HL-60 (cell line): ENCODE results near the gene MAP1LC3A.

Source experiments
- DNase-seq, 2 experiments: peaks; one replicate each; pipeline ENCODE4 v3.0.0-alpha.2; 2010 to 2020; ENCODE audit warnings: low read depth in 1 of 2, low spot score in 1 of 2
- H3K27ac ChIP-seq: fragments of 250-450 bp; sonication (Bioruptor Pico); replicated peaks from 2 replicates; pipeline ENCODE4 v1.5.1; 2020; ENCODE audit warnings: mild to moderate bottlenecking, moderate library complexity
- H3K27me3 ChIP-seq: fragments of 250-450 bp; sonication (Bioruptor Pico); 2 replicates; pipeline ENCODE4 v1.5.1; 2021; ENCODE audit warnings: mild to moderate bottlenecking, moderate library complexity; ENCODE audit not compliant: insufficient read depth, poor library complexity, severe bottlenecking
- H3K4me3 ChIP-seq: replicated peaks from 2 replicates; pipeline ENCODE4 v1.5.1; 2011; ENCODE audit warnings: mild to moderate bottlenecking, control low read depth, low read length; ENCODE audit not compliant: insufficient read depth
- GABPA ChIP-seq: IDR thresholded peaks from 2 replicates; pipeline ENCODE4 v1.6.1; 2012; ENCODE audit warnings: low read depth
- POLR2AphosphoS5 ChIP-seq: IDR thresholded peaks from 2 replicates; pipeline ENCODE4 v1.6.1; 2012; ENCODE audit warnings: low read depth
- SPI1 ChIP-seq: IDR thresholded peaks from 2 replicates; pipeline ENCODE4 v1.6.1; 2012; ENCODE audit warnings: low read depth, mild to moderate bottlenecking, borderline replicate concordance
- TF ChIP-seq, protein P1 (sequence below): IDR thresholded peaks from 2 replicates; pipeline ENCODE4 v1.6.1; 2012; ENCODE audit warnings: low read depth; ENCODE audit not compliant: insufficient replicate concordance
- TF ChIP-seq, protein P2 (sequence below): IDR thresholded peaks from one replicate; pipeline ENCODE4 v1.5.1; 2011; ENCODE audit warnings: low read length, control low read depth, inconsistent platforms; ENCODE audit not compliant: insufficient read depth

MAP1LC3A gene

GRCh38 chr20:34581341-34582184, 23.0 kb downstream of the MAP1LC3A start:
- no peak for DNase-seq
- no peak overlapping the region for H3K4me3 ChIP-seq
- no peaks in the 10 kb centered on the region for H3K27me3 ChIP-seq
- TF ChIP-seq, protein P1, sequence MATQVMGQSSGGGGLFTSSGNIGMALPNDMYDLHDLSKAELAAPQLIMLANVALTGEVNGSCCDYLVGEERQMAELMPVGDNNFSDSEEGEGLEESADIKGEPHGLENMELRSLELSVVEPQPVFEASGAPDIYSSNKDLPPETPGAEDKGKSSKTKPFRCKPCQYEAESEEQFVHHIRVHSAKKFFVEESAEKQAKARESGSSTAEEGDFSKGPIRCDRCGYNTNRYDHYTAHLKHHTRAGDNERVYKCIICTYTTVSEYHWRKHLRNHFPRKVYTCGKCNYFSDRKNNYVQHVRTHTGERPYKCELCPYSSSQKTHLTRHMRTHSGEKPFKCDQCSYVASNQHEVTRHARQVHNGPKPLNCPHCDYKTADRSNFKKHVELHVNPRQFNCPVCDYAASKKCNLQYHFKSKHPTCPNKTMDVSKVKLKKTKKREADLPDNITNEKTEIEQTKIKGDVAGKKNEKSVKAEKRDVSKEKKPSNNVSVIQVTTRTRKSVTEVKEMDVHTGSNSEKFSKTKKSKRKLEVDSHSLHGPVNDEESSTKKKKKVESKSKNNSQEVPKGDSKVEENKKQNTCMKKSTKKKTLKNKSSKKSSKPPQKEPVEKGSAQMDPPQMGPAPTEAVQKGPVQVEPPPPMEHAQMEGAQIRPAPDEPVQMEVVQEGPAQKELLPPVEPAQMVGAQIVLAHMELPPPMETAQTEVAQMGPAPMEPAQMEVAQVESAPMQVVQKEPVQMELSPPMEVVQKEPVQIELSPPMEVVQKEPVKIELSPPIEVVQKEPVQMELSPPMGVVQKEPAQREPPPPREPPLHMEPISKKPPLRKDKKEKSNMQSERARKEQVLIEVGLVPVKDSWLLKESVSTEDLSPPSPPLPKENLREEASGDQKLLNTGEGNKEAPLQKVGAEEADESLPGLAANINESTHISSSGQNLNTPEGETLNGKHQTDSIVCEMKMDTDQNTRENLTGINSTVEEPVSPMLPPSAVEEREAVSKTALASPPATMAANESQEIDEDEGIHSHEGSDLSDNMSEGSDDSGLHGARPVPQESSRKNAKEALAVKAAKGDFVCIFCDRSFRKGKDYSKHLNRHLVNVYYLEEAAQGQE: no peak
- no peak for TF ChIP-seq SPI1
- TF ChIP-seq POLR2AphosphoS5: no peak
- no peak for TF ChIP-seq GABPA
- TF ChIP-seq, protein P2, sequence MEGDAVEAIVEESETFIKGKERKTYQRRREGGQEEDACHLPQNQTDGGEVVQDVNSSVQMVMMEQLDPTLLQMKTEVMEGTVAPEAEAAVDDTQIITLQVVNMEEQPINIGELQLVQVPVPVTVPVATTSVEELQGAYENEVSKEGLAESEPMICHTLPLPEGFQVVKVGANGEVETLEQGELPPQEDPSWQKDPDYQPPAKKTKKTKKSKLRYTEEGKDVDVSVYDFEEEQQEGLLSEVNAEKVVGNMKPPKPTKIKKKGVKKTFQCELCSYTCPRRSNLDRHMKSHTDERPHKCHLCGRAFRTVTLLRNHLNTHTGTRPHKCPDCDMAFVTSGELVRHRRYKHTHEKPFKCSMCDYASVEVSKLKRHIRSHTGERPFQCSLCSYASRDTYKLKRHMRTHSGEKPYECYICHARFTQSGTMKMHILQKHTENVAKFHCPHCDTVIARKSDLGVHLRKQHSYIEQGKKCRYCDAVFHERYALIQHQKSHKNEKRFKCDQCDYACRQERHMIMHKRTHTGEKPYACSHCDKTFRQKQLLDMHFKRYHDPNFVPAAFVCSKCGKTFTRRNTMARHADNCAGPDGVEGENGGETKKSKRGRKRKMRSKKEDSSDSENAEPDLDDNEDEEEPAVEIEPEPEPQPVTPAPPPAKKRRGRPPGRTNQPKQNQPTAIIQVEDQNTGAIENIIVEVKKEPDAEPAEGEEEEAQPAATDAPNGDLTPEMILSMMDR: no peak
- no peak overlapping the region for H3K27ac ChIP-seq

GRCh38 chr20:34582221-34582620, 23.7 kb downstream of the MAP1LC3A start:
- no peak for DNase-seq
- TF ChIP-seq GABPA (no peak), SPI1 (no peak), POLR2AphosphoS5 (no peak)
- TF ChIP-seq, protein P1: no peak
- TF ChIP-seq, protein P2: no peak
- no peak overlapping the region for H3K4me3 ChIP-seq
- H3K27me3 ChIP-seq: no peaks in the 10 kb centered on the region
- no peak overlapping the region for H3K27ac ChIP-seq

DNA sequence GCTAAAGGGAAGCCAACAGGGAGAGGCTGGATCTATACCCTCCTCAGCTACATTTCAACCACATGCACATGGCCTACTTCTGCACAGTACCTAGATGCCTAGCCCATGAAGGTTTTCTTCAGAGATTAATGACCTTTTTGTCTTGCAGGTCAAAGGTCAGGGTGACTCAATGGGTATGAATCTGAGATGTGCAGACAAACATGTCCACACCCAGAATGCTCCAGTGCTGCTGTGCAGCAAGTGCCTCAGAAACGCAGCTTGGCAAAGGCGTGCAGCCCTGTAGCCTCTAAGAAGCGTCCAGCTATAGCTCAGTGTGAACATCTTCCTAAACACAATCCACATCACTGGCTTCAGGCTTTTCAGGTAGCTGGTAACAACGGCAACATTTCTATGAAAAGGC, 24.4 kb downstream of the MAP1LC3A start:
- TF ChIP-seq SPI1 (no peak), POLR2AphosphoS5 (no peak), GABPA (no peak)
- TF ChIP-seq, protein P1: no peak
- TF ChIP-seq, protein P2: no peak

More for the DNA sequence above, 24.4 kb downstream of the MAP1LC3A start:
- H3K4me3 ChIP-seq: no peak overlapping the region
- no peaks in the 10 kb centered on the region for H3K27me3 ChIP-seq
- no peak overlapping the region for H3K27ac ChIP-seq
- DNase-seq: no peak
